NB4 (cell line): ENCODE measurements around the gene RETREG1.

ENCODE experiments used
- DNase-seq: peaks from one replicate; pipeline ENCODE4 v3.0.0; 2010; ENCODE audit warnings: low read depth
- H3K4me3 ChIP-seq: one replicate; pipeline ENCODE4 v1.5.1; 2011; ENCODE audit warnings: mild to moderate bottlenecking, low read depth, low read length, moderate library complexity
- MAX ChIP-seq: IDR thresholded peaks from 2 replicates; pipeline ENCODE4 v1.6.1; 2011; ENCODE audit warnings: low read depth, low read length
- MYC ChIP-seq: IDR thresholded peaks from 2 replicates; pipeline ENCODE4 v1.6.1; 2011; ENCODE audit warnings: low read depth, low read length
- POLR2A ChIP-seq: IDR thresholded peaks from 2 replicates; pipeline ENCODE4 v1.6.1; 2011; ENCODE audit warnings: mild to moderate bottlenecking; ENCODE audit not compliant: insufficient read length; ENCODE audit errors: extremely low read depth
- TF ChIP-seq, protein P1 (sequence below): IDR thresholded peaks from one replicate; pipeline ENCODE4 v1.5.1; 2012; ENCODE audit warnings: low read depth, low read length

The RETREG1 gene

GRCh38 chr5:16574789-16575721, 41.7 kb downstream of the RETREG1 start:
- H3K4me3 ChIP-seq, result no peak overlapping the region
- DNase-seq, result no peak
- TF ChIP-seq MYC, result no peak

GRCh38 chr5:16573401-16573800, 43.4 kb downstream of the RETREG1 start:
- H3K4me3 ChIP-seq, result no peak overlapping the region
- no peak for TF ChIP-seq POLR2A
- TF ChIP-seq, protein P1, sequence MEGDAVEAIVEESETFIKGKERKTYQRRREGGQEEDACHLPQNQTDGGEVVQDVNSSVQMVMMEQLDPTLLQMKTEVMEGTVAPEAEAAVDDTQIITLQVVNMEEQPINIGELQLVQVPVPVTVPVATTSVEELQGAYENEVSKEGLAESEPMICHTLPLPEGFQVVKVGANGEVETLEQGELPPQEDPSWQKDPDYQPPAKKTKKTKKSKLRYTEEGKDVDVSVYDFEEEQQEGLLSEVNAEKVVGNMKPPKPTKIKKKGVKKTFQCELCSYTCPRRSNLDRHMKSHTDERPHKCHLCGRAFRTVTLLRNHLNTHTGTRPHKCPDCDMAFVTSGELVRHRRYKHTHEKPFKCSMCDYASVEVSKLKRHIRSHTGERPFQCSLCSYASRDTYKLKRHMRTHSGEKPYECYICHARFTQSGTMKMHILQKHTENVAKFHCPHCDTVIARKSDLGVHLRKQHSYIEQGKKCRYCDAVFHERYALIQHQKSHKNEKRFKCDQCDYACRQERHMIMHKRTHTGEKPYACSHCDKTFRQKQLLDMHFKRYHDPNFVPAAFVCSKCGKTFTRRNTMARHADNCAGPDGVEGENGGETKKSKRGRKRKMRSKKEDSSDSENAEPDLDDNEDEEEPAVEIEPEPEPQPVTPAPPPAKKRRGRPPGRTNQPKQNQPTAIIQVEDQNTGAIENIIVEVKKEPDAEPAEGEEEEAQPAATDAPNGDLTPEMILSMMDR, result no peak
- TF ChIP-seq MYC, result no peak
- DNase-seq, result no peak

DNA sequence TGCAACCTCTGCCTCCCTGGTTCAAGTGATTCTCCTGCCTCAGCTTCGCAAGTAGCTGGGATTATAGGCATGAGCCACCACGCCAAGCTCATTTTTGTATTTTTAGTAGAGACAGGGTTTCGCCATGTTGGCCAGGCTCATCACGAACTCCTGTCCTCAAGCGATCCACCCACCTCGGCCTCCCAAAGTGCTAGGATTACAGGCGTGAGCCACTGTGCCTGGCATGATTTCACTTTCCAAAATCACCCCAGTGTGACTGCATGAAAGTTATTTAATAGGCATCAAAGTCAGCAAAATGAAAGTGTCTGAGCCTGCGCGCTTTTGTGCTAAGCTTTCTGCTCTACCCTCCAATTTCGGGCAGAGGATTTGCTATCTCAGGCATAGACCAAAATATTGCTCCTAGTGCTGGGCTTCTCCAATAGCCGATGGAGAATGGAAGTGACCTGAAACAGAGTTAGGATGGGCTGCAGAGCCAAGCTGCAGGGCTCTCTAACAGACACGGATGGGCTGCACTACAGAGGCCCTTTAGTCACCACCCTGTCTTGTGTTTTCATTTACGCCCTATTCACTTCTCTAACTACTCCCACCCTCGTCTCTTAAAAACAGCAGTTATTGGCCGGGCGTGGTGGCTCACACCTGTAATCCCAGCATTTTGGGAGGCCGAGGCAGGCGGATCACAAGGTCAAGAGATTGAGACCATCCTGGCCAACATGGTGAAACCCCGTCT, 44.3 kb downstream of the RETREG1 start:
- DNase-seq, result no peak
- H3K4me3 ChIP-seq, result no peak overlapping the region
- TF ChIP-seq MAX (no peak), MYC (no peak), POLR2A (no peak)
- TF ChIP-seq, protein P1, result no peak

- H3K4me3 ChIP-seq, result no peak overlapping the region
- DNase-seq, result no peak
- TF ChIP-seq POLR2A (no peak), MYC (no peak)
Measured at GRCh38 chr5:16571016-16571415, 45.8 kb downstream of the RETREG1 start.

- no peak for DNase-seq
- no peak overlapping the region for H3K4me3 ChIP-seq
- TF ChIP-seq, protein P1, result no peak
- no peak for TF ChIP-seq MAX
Measured at GRCh38 chr5:16570121-16570815, 46.5 kb downstream of the RETREG1 start.

DNA sequence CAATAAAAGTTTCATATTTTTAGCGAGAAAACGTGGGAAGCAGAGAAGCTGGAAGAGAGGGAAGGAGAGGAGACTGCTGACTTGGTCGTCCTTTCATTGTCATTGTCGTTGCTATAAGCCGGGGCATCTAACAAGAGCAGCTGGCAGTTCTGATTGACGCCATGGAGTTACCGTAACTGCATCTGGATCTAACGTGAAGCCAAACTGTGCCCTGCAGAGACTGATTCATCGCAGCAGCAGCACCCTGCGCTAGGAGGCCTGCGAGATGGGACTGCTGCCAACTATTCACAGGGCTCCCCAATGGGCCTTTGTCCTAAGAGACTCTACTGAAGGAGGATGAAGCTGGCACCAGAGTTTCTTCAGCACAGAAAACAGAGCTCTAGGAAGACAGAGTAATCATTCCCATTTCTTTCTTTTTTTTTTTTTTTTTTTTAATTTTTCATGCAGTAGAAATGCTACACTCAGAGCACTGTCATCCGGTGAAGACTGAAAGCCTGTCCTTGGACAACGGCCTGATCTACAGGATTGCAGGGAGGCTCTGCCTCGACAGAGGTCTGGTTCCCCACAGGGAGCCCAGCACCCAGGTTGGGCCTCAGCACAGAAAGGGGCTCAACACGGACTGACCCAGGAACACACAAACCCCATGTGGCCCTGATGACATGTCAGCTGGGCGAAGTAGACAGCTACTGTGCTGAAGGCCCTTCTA, 47.8 kb downstream of the RETREG1 start:
- no peak overlapping the region for H3K4me3 ChIP-seq
- no peak for TF ChIP-seq MYC
- no peak for TF ChIP-seq MAX
- TF ChIP-seq, protein P1, result no peak
- TF ChIP-seq POLR2A, result no peak
- no peak for DNase-seq
